IMR-90 (cell line): ENCODE measurements around the gene DDX27.

Source experiments
- BHLHE40 ChIP-seq: fragments of 150-350 bp; IDR thresholded peaks from 2 replicates; pipeline ENCODE4 v1.6.1; 2016; ENCODE audit warnings: mild to moderate bottlenecking, low read depth, low read length
- CEBPB ChIP-seq: IDR thresholded peaks from 2 replicates; pipeline ENCODE4 v1.6.1; 2012; ENCODE audit warnings: low read depth, low read length, improper control_type of control experiment
- CTCF ChIP-seq: conservative IDR thresholded peaks from 2 replicates; pipeline ENCODE4 v1.5.1; 2012; ENCODE audit warnings: mild to moderate bottlenecking, low read depth, low read length, improper control_type of control experiment
- MAZ ChIP-seq: IDR thresholded peaks from 2 replicates; pipeline ENCODE4 v1.6.1; 2012; ENCODE audit warnings: low read depth, mild to moderate bottlenecking, low read length, improper control_type of control experiment, moderate library complexity, borderline replicate concordance
- POLR2A ChIP-seq: IDR thresholded peaks from 2 replicates; pipeline ENCODE4 v1.6.1; 2012; ENCODE audit warnings: mild to moderate bottlenecking, low read depth, low read length
- RAD21 ChIP-seq: IDR thresholded peaks from 2 replicates; pipeline ENCODE4 v1.6.1; 2012; ENCODE audit warnings: low read length, improper control_type of control experiment
- RFX5 ChIP-seq: IDR thresholded peaks from 2 replicates; pipeline ENCODE4 v1.8.0; 2012; ENCODE audit warnings: low read depth, mild to moderate bottlenecking, low read length, moderate library complexity
- USF2 ChIP-seq: fragments of 150-350 bp; IDR thresholded peaks from 2 replicates; pipeline ENCODE4 v1.6.1; 2017; ENCODE audit warnings: mild to moderate bottlenecking, antibody characterized with exemption, low read length, low read depth

GRCh38 chr20:49219091-49219923 is at the start of gene DDX27:
- TF ChIP-seq CTCF (no peak), CEBPB (peak; percentile 99), POLR2A (peak; percentile 86), USF2 (no peak), BHLHE40 (0 out of 2 replicates have a peak, but pooled peaks have one; percentile 14), RFX5 (no peak), RAD21 (no peak), MAZ (peak; percentile 74; the same call in 1 of the 2 replicates)
